ENCODE results near the gene EPHA4. TPM values are rescaled to one million over a fixed set of nuclear protein-coding genes. Genes with fewer than 3 reads are reported as not detected.

Gene EPHA4
- total RNA-seq, 1 donor from 2014 or later, result 30.1 TPM

DNA sequence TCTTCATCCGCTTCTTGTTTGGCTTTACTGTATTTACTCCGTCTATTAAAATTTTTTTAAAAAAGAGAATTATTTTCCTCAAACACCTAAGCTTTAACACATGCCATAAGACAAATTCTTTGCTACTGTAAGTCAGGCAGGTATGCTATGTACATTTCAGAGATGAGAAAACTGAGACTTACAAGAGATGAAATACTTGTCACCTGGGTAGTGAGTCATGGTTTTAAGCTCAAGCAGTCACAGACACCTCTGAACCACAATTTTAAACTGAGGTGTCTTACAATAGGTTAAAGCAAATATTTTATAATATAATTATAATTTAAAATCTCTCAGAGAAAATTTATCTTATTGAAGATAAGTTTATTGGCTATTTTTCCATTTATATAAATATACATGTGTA lies 126.0 kb downstream of the EPHA4 start:
- no peaks in the 10 kb centered on the region for H3K27me3 ChIP-seq (ENCODE audit: insufficient read depth, low read length)
- H3K79me2 ChIP-seq (ENCODE audit: insufficient read depth, low read length), result no peaks in the 10 kb centered on the region
- H2AFZ ChIP-seq (ENCODE audit: low read depth, low read length), result no peak overlapping the region
- TF ChIP-seq, protein P1, sequence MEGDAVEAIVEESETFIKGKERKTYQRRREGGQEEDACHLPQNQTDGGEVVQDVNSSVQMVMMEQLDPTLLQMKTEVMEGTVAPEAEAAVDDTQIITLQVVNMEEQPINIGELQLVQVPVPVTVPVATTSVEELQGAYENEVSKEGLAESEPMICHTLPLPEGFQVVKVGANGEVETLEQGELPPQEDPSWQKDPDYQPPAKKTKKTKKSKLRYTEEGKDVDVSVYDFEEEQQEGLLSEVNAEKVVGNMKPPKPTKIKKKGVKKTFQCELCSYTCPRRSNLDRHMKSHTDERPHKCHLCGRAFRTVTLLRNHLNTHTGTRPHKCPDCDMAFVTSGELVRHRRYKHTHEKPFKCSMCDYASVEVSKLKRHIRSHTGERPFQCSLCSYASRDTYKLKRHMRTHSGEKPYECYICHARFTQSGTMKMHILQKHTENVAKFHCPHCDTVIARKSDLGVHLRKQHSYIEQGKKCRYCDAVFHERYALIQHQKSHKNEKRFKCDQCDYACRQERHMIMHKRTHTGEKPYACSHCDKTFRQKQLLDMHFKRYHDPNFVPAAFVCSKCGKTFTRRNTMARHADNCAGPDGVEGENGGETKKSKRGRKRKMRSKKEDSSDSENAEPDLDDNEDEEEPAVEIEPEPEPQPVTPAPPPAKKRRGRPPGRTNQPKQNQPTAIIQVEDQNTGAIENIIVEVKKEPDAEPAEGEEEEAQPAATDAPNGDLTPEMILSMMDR (IDR thresholded peaks at IDR 0.05; ENCODE audit: insufficient read depth, low read depth, low read length), result no peak
- TF ChIP-seq EZH2 (IDR thresholded peaks at IDR 0.05; ENCODE audit: insufficient read depth, low read length), result no peak
- H3K27ac ChIP-seq (ENCODE audit: low read depth, low read length), result no peak overlapping the region
- H3K4me3 ChIP-seq (ENCODE audit: insufficient read depth, low read depth, low read length), result no peak overlapping the region
- H3K9ac ChIP-seq (ENCODE audit: low read length), result no peak overlapping the region
- H3K36me3 ChIP-seq (ENCODE audit: insufficient read depth, low read length), result no peaks in the 10 kb centered on the region
- peaks cover 12% of the 10 kb centered on the region for H3K4me1 ChIP-seq (ENCODE audit: insufficient read depth, low read length)
- H3K4me2 ChIP-seq (ENCODE audit: low read length), result no peak overlapping the region
- Mint-ChIP-seq H3K36me3 (ENCODE audit: low read depth, unreplicated experiment) (peaks cover 15% of the 10 kb centered on the region), H3K4me1 (ENCODE audit: low read depth, unreplicated experiment) (peaks cover 28% of the 10 kb centered on the region), H3K9me3 (ENCODE audit: unreplicated experiment) (no peaks in the 10 kb centered on the region), H3K27me3 (ENCODE audit: low read depth, unreplicated experiment) (no peaks in the 10 kb centered on the region), H3K4me3 (ENCODE audit: unreplicated experiment) (no peak overlapping the region), H3K27ac (ENCODE audit: unreplicated experiment) (no peak overlapping the region)
- FAIRE-seq, result no peak
- no peaks in the 10 kb centered on the region for H4K20me1 ChIP-seq (ENCODE audit: insufficient read depth, low read length)
- no peaks in the 10 kb centered on the region for H3K9me3 ChIP-seq (ENCODE audit: insufficient read depth, low read depth, low read length)
- DNase-seq (ENCODE audit: low read depth), result no peak

DNA sequence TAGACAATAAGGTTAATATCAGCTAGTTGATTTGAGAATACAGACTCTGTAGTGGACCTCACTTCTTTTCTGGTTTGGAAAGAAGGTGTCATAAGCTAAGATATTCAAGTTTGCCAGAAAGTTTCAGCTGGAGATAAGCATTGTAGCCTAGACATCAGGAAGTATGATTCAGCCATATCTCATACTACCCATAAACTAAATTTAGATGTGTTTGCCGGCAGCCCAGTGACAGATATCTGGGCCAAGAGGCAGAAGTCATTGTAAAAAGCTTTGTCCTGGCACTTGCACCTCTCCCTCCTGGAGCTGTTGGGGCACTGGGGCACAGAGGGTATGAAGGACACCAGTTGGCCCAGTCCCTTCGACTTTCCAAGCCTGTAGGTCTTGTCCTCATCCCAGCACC lies 128.0 kb downstream of the EPHA4 start:
- FAIRE-seq (peak; percentile 82), DNase-seq (ENCODE audit: low read depth) (peak; percentile 89)
- Mint-ChIP-seq H3K36me3 (ENCODE audit: low read depth, unreplicated experiment) (peaks cover 20% of the 10 kb centered on the region), H3K4me3 (ENCODE audit: unreplicated experiment) (no peak overlapping the region), H3K27me3 (ENCODE audit: low read depth, unreplicated experiment) (no peaks in the 10 kb centered on the region), H3K4me1 (ENCODE audit: low read depth, unreplicated experiment) (peaks cover 28% of the 10 kb centered on the region), H3K27ac (ENCODE audit: unreplicated experiment) (peak overlapping the region; percentile 91), H3K9me3 (ENCODE audit: unreplicated experiment) (no peaks in the 10 kb centered on the region)
- no peaks in the 10 kb centered on the region for H3K27me3 ChIP-seq (ENCODE audit: insufficient read depth, low read length)
- no peaks in the 10 kb centered on the region for H3K9me3 ChIP-seq (ENCODE audit: insufficient read depth, low read depth, low read length)
- TF ChIP-seq, protein P1 (IDR thresholded peaks at IDR 0.05; ENCODE audit: insufficient read depth, low read depth, low read length), result no peak
- TF ChIP-seq EZH2 (IDR thresholded peaks at IDR 0.05; ENCODE audit: insufficient read depth, low read length), result no peak
- peak overlapping the region; percentile 74 for H3K27ac ChIP-seq (ENCODE audit: low read depth, low read length)
- no peak overlapping the region for H2AFZ ChIP-seq (ENCODE audit: low read depth, low read length)
- no peaks in the 10 kb centered on the region for H3K36me3 ChIP-seq (ENCODE audit: insufficient read depth, low read length)
- H4K20me1 ChIP-seq (ENCODE audit: insufficient read depth, low read length), result no peaks in the 10 kb centered on the region
- no peak overlapping the region for H3K4me3 ChIP-seq (ENCODE audit: insufficient read depth, low read depth, low read length)
- no peak overlapping the region for H3K9ac ChIP-seq (ENCODE audit: low read length)
- peaks cover 12% of the 10 kb centered on the region for H3K4me1 ChIP-seq (ENCODE audit: insufficient read depth, low read length)
- H3K79me2 ChIP-seq (ENCODE audit: insufficient read depth, low read length), result no peaks in the 10 kb centered on the region
- H3K4me2 ChIP-seq (ENCODE audit: low read length), result peak overlapping the region; percentile 52

DNA sequence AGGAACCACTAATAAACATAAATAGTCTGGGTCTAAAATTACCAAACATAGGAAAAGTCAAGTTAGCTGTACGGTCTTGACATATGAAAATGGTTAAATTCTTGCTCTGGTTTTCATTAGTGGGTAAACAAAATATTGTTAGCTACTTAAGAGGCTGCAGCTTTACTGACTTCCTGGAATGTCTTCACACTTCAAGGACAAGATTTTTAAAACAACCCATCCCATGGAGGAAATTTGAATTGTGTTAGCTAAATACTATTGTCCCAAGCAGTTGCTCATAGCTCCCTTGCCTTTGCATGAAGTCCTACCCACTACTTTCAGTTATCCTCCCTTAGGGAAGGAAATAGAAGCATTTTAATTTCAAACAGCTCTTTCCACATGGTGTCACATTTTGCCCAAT lies 128.5 kb downstream of the EPHA4 start:
- Histone ChIP-seq H3K27me3 (ENCODE audit: insufficient read depth, low read length) (no peaks in the 10 kb centered on the region), H4K20me1 (ENCODE audit: insufficient read depth, low read length) (no peaks in the 10 kb centered on the region), H3K9ac (ENCODE audit: low read length) (no peak overlapping the region), H3K4me1 (ENCODE audit: insufficient read depth, low read length) (peaks cover 12% of the 10 kb centered on the region), H3K9me3 (ENCODE audit: insufficient read depth, low read depth, low read length) (no peaks in the 10 kb centered on the region), H3K36me3 (ENCODE audit: insufficient read depth, low read length) (no peaks in the 10 kb centered on the region), H3K4me3 (ENCODE audit: insufficient read depth, low read depth, low read length) (no peak overlapping the region), H3K79me2 (ENCODE audit: insufficient read depth, low read length) (no peaks in the 10 kb centered on the region), H3K27ac (ENCODE audit: low read depth, low read length) (peak overlapping the region; percentile 74), H3K4me2 (ENCODE audit: low read length) (peak overlapping the region; percentile 52), H2AFZ (ENCODE audit: low read depth, low read length) (no peak overlapping the region)
- DNase-seq (ENCODE audit: low read depth), result no peak
- Mint-ChIP-seq H3K27me3 (ENCODE audit: low read depth, unreplicated experiment) (no peaks in the 10 kb centered on the region), H3K36me3 (ENCODE audit: low read depth, unreplicated experiment) (peaks cover 18% of the 10 kb centered on the region), H3K4me1 (ENCODE audit: low read depth, unreplicated experiment) (peaks cover 28% of the 10 kb centered on the region), H3K27ac (ENCODE audit: unreplicated experiment) (peak overlapping the region; percentile 91), H3K9me3 (ENCODE audit: unreplicated experiment) (no peaks in the 10 kb centered on the region), H3K4me3 (ENCODE audit: unreplicated experiment) (no peak overlapping the region)
- TF ChIP-seq, protein P1 (IDR thresholded peaks at IDR 0.05; ENCODE audit: insufficient read depth, low read depth, low read length), result no peak
- no peak for TF ChIP-seq EZH2 (IDR thresholded peaks at IDR 0.05; ENCODE audit: insufficient read depth, low read length)
- FAIRE-seq, result no peak
